ENCODE measurements around the gene CD47.

The CD47 gene

GRCh38 chr3:108090701-108091497, at the start of gene CD47:
Gene CD47 (minus strand): TSS chr3:108091031. CDS start chr3:108090908, 123 bp downstream.
- peak; percentile 90 for DNase-seq (ENCODE audit: low read depth)

GRCh38 chr3:108137460-108137814, 46.6 kb upstream of the CD47 start:
- DNase-seq (ENCODE audit: low read depth): no peak

GRCh38 chr3:108136561-108137459, 46.0 kb upstream of the CD47 start:
- DNase-seq (ENCODE audit: low read depth): no peak

GRCh38 chr3:108134555-108134880, 43.7 kb upstream of the CD47 start:
- DNase-seq (ENCODE audit: low read depth): no peak

GRCh38 chr3:108133858-108134554, 43.2 kb upstream of the CD47 start:
- DNase-seq (ENCODE audit: low read depth): no peak

GRCh38 chr3:108133048-108133369, 42.2 kb upstream of the CD47 start:
- no peak for DNase-seq (ENCODE audit: low read depth)

GRCh38 chr3:108131475-108132134, 40.8 kb upstream of the CD47 start:
- no peak for DNase-seq (ENCODE audit: low read depth)

- peak; percentile 86 for DNase-seq (ENCODE audit: low read depth)
Measured at GRCh38 chr3:108130701-108131474, 40.1 kb upstream of the CD47 start.

GRCh38 chr3:108130236-108130635, 39.4 kb upstream of the CD47 start:
- no peak for DNase-seq (ENCODE audit: low read depth)

GRCh38 chr3:108127301-108127988, 36.6 kb upstream of the CD47 start:
- no peak for DNase-seq (ENCODE audit: low read depth)

GRCh38 chr3:108126348-108126747, 35.5 kb upstream of the CD47 start:
- no peak for DNase-seq (ENCODE audit: low read depth)

GRCh38 chr3:108125550-108126071, 34.8 kb upstream of the CD47 start:
- DNase-seq (ENCODE audit: low read depth): no peak

- DNase-seq (ENCODE audit: low read depth): no peak
Measured at GRCh38 chr3:108125153-108125543, 34.3 kb upstream of the CD47 start.

GRCh38 chr3:108124337-108125152, 33.7 kb upstream of the CD47 start:
- DNase-seq (ENCODE audit: low read depth): no peak

GRCh38 chr3:108123326-108123725, 32.5 kb upstream of the CD47 start:
- DNase-seq (ENCODE audit: low read depth): no peak

GRCh38 chr3:108122276-108122675, 31.4 kb upstream of the CD47 start:
- no peak for DNase-seq (ENCODE audit: low read depth)

GRCh38 chr3:108119398-108120104, 28.7 kb upstream of the CD47 start:
- DNase-seq (ENCODE audit: low read depth): no peak

GRCh38 chr3:108118038-108118768, 27.4 kb upstream of the CD47 start:
- no peak for DNase-seq (ENCODE audit: low read depth)
